Neural progenitor cell (in vitro differentiated cells): Measurements from ENCODE around the gene LRRC28. TPM values are rescaled to one million over a fixed set of nuclear protein-coding genes. Genes with fewer than 3 reads are reported as not detected.

Source experiments
- DNase-seq: peaks from one replicate; pipeline ENCODE4 v3.0.0-alpha.2; 2016; ENCODE audit warnings: low spot score
- H2AFZ ChIP-seq: fragments of 200-600 bp; sonication (generic); replicated peaks from 2 replicates; pipeline ENCODE4 v1.6.1; 2016; ENCODE audit warnings: antibody characterized with exemption
- H3F3A ChIP-seq: fragments of 200-600 bp; sonication (generic); 2 replicates; pipeline ENCODE4 v1.6.1; 2016; ENCODE audit warnings: antibody characterized with exemption, low read depth
- H3K27ac ChIP-seq: fragments of 200-600 bp; sonication (generic); 2 replicates; pipeline ENCODE4 v1.5.1; 2016; ENCODE audit warnings: mild to moderate bottlenecking
- H3K27me3 ChIP-seq: fragments of 200-600 bp; sonication (generic); 2 replicates; pipeline ENCODE4 v1.6.1; 2016; ENCODE audit warnings: mild to moderate bottlenecking, moderate library complexity
- H3K36me3 ChIP-seq: fragments of 200-600 bp; sonication (generic); 2 replicates; pipeline ENCODE4 v1.5.1; 2016
- H3K4me1 ChIP-seq: fragments of 200-600 bp; sonication (generic); 2 replicates; pipeline ENCODE4 v1.6.1; 2016; ENCODE audit warnings: mixed run types
- H3K4me2 ChIP-seq: fragments of 200-600 bp; sonication (generic); 2 replicates; pipeline ENCODE4 v1.6.1; 2016
- H3K4me3 ChIP-seq: fragments of 200-600 bp; sonication (generic); 2 replicates; pipeline ENCODE4 v1.5.1; 2016
- H3K79me2 ChIP-seq: fragments of 200-600 bp; sonication (generic); 2 replicates; pipeline ENCODE4 v1.6.1; 2016; ENCODE audit warnings: low read depth
- H3K9ac ChIP-seq: fragments of 200-600 bp; sonication (generic); 2 replicates; pipeline ENCODE4 v1.6.1; 2016
- H3K9me3 ChIP-seq: fragments of 200-600 bp; sonication (generic); 2 replicates; pipeline ENCODE4 v1.5.1; 2016; ENCODE audit warnings: low read depth
- H4K20me1 ChIP-seq: fragments of 200-600 bp; sonication (generic); 2 replicates; pipeline ENCODE4 v1.6.1; 2016; ENCODE audit warnings: low read depth
- H3K27ac Mint-ChIP-seq: 3 replicates; pipeline ENCODE4 v1.8.0; 2021; ENCODE audit warnings: mixed read lengths
- H3K27me3 Mint-ChIP-seq: 2 replicates; pipeline ENCODE4 v1.8.0; 2022; ENCODE audit warnings: low read depth, mild to moderate bottlenecking, inconsistent platforms, moderate library complexity, mixed read lengths; ENCODE audit not compliant: insufficient read depth
- H3K36me3 Mint-ChIP-seq: 3 replicates; pipeline ENCODE4 v1.8.0; 2021; ENCODE audit warnings: mixed read lengths
- H3K4me1 Mint-ChIP-seq: 3 replicates; pipeline ENCODE4 v1.8.0; 2021; ENCODE audit warnings: mixed read lengths
- H3K4me3 Mint-ChIP-seq: 3 replicates; pipeline ENCODE4 v1.8.0; 2021; ENCODE audit warnings: mild to moderate bottlenecking, moderate library complexity, mixed read lengths
- H3K9me3 Mint-ChIP-seq: 3 replicates; pipeline ENCODE4 v1.8.0; 2020; ENCODE audit warnings: mixed read lengths
- CTCF ChIP-seq: fragments of 200-600 bp; sonication (generic); IDR thresholded peaks from 2 replicates; pipeline ENCODE4 v1.5.1; 2017; ENCODE audit warnings: antibody characterized with exemption, mild to moderate bottlenecking
- EZH2 ChIP-seq: fragments of 200-600 bp; sonication (generic); IDR thresholded peaks from 2 replicates; pipeline ENCODE4 v1.6.1; 2017; ENCODE audit warnings: antibody characterized with exemption, mild to moderate bottlenecking, moderate library complexity
- EZH2phosphoT487 ChIP-seq: fragments of 200-600 bp; sonication (generic); IDR thresholded peaks from 2 replicates; pipeline ENCODE4 v1.6.1; 2017; ENCODE audit warnings: antibody characterized with exemption
- total RNA-seq: library from RNA; depleted of rRNA; stranded (reverse); fragments of >200 nt; gene quantifications from 2 replicates; pipeline ENCODE4 v1.2.3, GENCODE V29; 2015; ENCODE audit warnings: low replicate concordance

LRRC28 gene
- total RNA-seq, 1 donor from 2014 or later: 34.5 TPM

- Histone ChIP-seq H3K27me3 (no peaks in the 10 kb centered on the region), H3K79me2 (no peaks in the 10 kb centered on the region), H3K4me3 (no peak overlapping the region), H2AFZ (peak overlapping the region; percentile 72), H3K9me3 (no peaks in the 10 kb centered on the region), H4K20me1 (no peaks in the 10 kb centered on the region), H3K4me2 (no peak overlapping the region), H3K9ac (no peak overlapping the region), H3F3A (no peaks in the 10 kb centered on the region), H3K27ac (no peak overlapping the region), H3K36me3 (no peaks in the 10 kb centered on the region), H3K4me1 (peaks cover 10% of the 10 kb centered on the region)
- Mint-ChIP-seq H3K27ac (peak overlapping the region; percentile 60), H3K27me3 (no peaks in the 10 kb centered on the region), H3K4me1 (peaks cover 12% of the 10 kb centered on the region), H3K9me3 (peaks cover 9% of the 10 kb centered on the region), H3K4me3 (no peak overlapping the region), H3K36me3 (no peaks in the 10 kb centered on the region)
- TF ChIP-seq CTCF (no peak), EZH2 (no peak), EZH2phosphoT487 (no peak)
- peak; percentile 4 for DNase-seq
These were observed 165.2 kb downstream of the LRRC28 start for GRCh38 chr15:99416191-99417188.

GRCh38 chr15:99421172-99421656 lies 169.9 kb downstream of the LRRC28 start:
- TF ChIP-seq EZH2phosphoT487 (no peak), EZH2 (no peak), CTCF (no peak)
- Histone ChIP-seq H3K9me3 (no peaks in the 10 kb centered on the region), H4K20me1 (no peaks in the 10 kb centered on the region), H3K4me2 (peak overlapping the region; percentile 59), H3K27me3 (no peaks in the 10 kb centered on the region), H3K79me2 (no peaks in the 10 kb centered on the region), H3K4me3 (no peak overlapping the region), H3K36me3 (no peaks in the 10 kb centered on the region), H3K27ac (no peak overlapping the region), H2AFZ (peak overlapping the region; percentile 96), H3F3A (no peaks in the 10 kb centered on the region), H3K4me1 (peaks cover 10% of the 10 kb centered on the region), H3K9ac (no peak overlapping the region)
- Mint-ChIP-seq H3K36me3 (no peaks in the 10 kb centered on the region), H3K9me3 (peaks cover 9% of the 10 kb centered on the region), H3K27me3 (peaks cover 7% of the 10 kb centered on the region), H3K4me1 (peaks cover 15% of the 10 kb centered on the region), H3K27ac (peak overlapping the region; percentile 53), H3K4me3 (no peak overlapping the region)
- peak; percentile 61 for DNase-seq

- H4K20me1 ChIP-seq: no peaks in the 10 kb centered on the region
- peaks cover 7% of the 10 kb centered on the region for H3K27me3 Mint-ChIP-seq
- H3K27me3 ChIP-seq: no peaks in the 10 kb centered on the region
- no peak overlapping the region for H3K4me3 ChIP-seq
- H3K9me3 Mint-ChIP-seq: peaks cover 9% of the 10 kb centered on the region
- DNase-seq: no peak
- no peak overlapping the region for H2AFZ ChIP-seq
- TF ChIP-seq EZH2phosphoT487 (no peak), EZH2 (no peak), CTCF (no peak)
- H3K27ac ChIP-seq: no peak overlapping the region
- H3K4me2 ChIP-seq: no peak overlapping the region
- H3K79me2 ChIP-seq: no peaks in the 10 kb centered on the region
- no peaks in the 10 kb centered on the region for H3F3A ChIP-seq
- H3K4me1 Mint-ChIP-seq: peaks cover 20% of the 10 kb centered on the region
- no peaks in the 10 kb centered on the region for H3K9me3 ChIP-seq
- no peak overlapping the region for H3K4me3 Mint-ChIP-seq
- no peak overlapping the region for H3K9ac ChIP-seq
- H3K36me3 ChIP-seq: no peaks in the 10 kb centered on the region
- no peak overlapping the region for H3K27ac Mint-ChIP-seq
- no peaks in the 10 kb centered on the region for H3K36me3 Mint-ChIP-seq
- H3K4me1 ChIP-seq: peaks cover 10% of the 10 kb centered on the region
These were observed 170.5 kb downstream of the LRRC28 start for GRCh38 chr15:99421758-99422157.
